Caco-2 (cell line): Measurements from ENCODE around the gene MGAT4A. TPM values are rescaled to one million over a fixed set of nuclear protein-coding genes. Genes with fewer than 3 reads are reported as not detected.

Source experiments
- BruUV-seq: library from RNA; stranded (reverse); fragments of 400-500 nt; replicated peaks from 2 replicates; lab custom pipeline; 2021; lab: Mats Ljungman, UMichigan
- CTCF ChIA-PET: fragments of 300-600 bp; sonication (Branson Sonifier 250); formaldehyde crosslinking; loops from one replicate; lab custom pipeline; 2022; ENCODE audit warnings: antibody characterized with exemption; lab: Charles Lee
- POLR2A ChIA-PET: fragments of 300-600 bp; sonication (Branson Sonifier 250); formaldehyde crosslinking; loops from one replicate; lab custom pipeline; 2022; ENCODE audit warnings: antibody characterized with exemption; lab: Charles Lee
- DNase-seq, 2 experiments: peaks; one replicate each; pipeline versions ENCODE4 v3.0.0 to v3.0.0-alpha.2; 2020 to 2022
- H3K27me3 ChIP-seq: replicated peaks from 2 replicates; pipeline ENCODE4 v1.6.0; 2011; ENCODE audit warnings: low read length; ENCODE audit not compliant: control insufficient read depth, insufficient read depth
- H3K36me3 ChIP-seq: 2 replicates; pipeline ENCODE4 v1.5.1; 2011; ENCODE audit warnings: low read length; ENCODE audit not compliant: control insufficient read depth, insufficient read depth
- H3K4me1 ChIP-seq: fragments of 250-450 bp; sonication (Bioruptor Pico); 2 replicates; pipeline ENCODE4 v1.5.1; 2020; ENCODE audit warnings: mild to moderate bottlenecking
- H3K4me3 ChIP-seq: 2 replicates; pipeline ENCODE4 v1.5.1; 2011; ENCODE audit warnings: low read depth, mild to moderate bottlenecking, control low read depth, low read length
- H3K9me3 ChIP-seq: fragments of 250-450 bp; sonication (Bioruptor Pico); 2 replicates; pipeline ENCODE4 v1.5.1; 2020; ENCODE audit warnings: mild to moderate bottlenecking, moderate library complexity
- H3K27ac Mint-ChIP-seq: one replicate; pipeline ENCODE4 v1.8.0; 2022; ENCODE audit warnings: mixed read lengths; ENCODE audit not compliant: unreplicated experiment
- H3K27me3 Mint-ChIP-seq: one replicate; pipeline ENCODE4 v1.8.0; 2022; ENCODE audit warnings: mixed read lengths; ENCODE audit not compliant: insufficient read depth, unreplicated experiment
- H3K36me3 Mint-ChIP-seq: one replicate; pipeline ENCODE4 v1.8.0; 2022; ENCODE audit warnings: mild to moderate bottlenecking, mixed read lengths; ENCODE audit not compliant: insufficient read depth, unreplicated experiment
- H3K4me1 Mint-ChIP-seq: one replicate; pipeline ENCODE4 v1.8.0; 2022; ENCODE audit warnings: low read depth, mixed read lengths; ENCODE audit not compliant: unreplicated experiment
- H3K4me3 Mint-ChIP-seq: one replicate; pipeline ENCODE4 v1.8.0; 2022; ENCODE audit warnings: mild to moderate bottlenecking, moderate library complexity, mixed read lengths; ENCODE audit not compliant: unreplicated experiment
- H3K9me3 Mint-ChIP-seq: one replicate; pipeline ENCODE4 v1.8.0; 2022; ENCODE audit warnings: mixed read lengths; ENCODE audit not compliant: unreplicated experiment
- intact Hi-C: fragments of 100-400 bp; cut with micrococcal nuclease; formaldehyde crosslinking; loops from one replicate; pipeline ENCODE4 v1.10.0; 2022; ENCODE audit not compliant: unreplicated experiment
- total RNA-seq: library from RNA; stranded (reverse); gene quantifications from 2 replicates; pipeline ENCODE4 v1.2.3, GENCODE V29; 2022
- TF ChIP-seq, protein P1 (sequence below), 2 experiments: fragments of 200-600 bp in 1 of 2; IDR thresholded peaks; 1 replicate in 1 of 2; 2 replicates in 1 of 2; pipeline versions ENCODE4 v1.5.1 to v1.8.0; 2011 to 2022; ENCODE audit warnings: antibody characterized with exemption in 1 of 2, control low read depth in 1 of 2, inconsistent platforms in 1 of 2, low read depth in 1 of 2, low read length in 1 of 2, mild to moderate bottlenecking in 1 of 2, moderate library complexity in 1 of 2; ENCODE audit not compliant: insufficient read depth in 1 of 2, severe bottlenecking in 1 of 2, unreplicated experiment in 1 of 2

Gene MGAT4A
- total RNA-seq, 1 experiment from 2014 or later = 63.7 TPM

GRCh38 chr2:98669675-98670074 is 61.3 kb downstream of the MGAT4A start:
- Mint-ChIP-seq H3K36me3 (peaks cover 44% of the 10 kb centered on the region), H3K27ac (no peak overlapping the region), H3K4me3 (no peak overlapping the region), H3K4me1 (peaks cover under 1% of the 10 kb centered on the region), H3K9me3 (peaks cover 41% of the 10 kb centered on the region), H3K27me3 (no peaks in the 10 kb centered on the region)
- no TSS peak for BruUV-seq
- Histone ChIP-seq H3K27me3 (no peaks in the 10 kb centered on the region), H3K4me1 (peaks cover under 1% of the 10 kb centered on the region; the same call in 1 of the 2 replicates), H3K4me3 (no peak overlapping the region), H3K36me3 (no peaks in the 10 kb centered on the region; the same call in 1 of the 2 replicates), H3K9me3 (peaks cover 6% of the 10 kb centered on the region; the same call in 1 of the 2 replicates)
- POLR2A ChIA-PET = no interaction called here
- intact Hi-C loops = no loop called here
- CTCF ChIA-PET = interaction anchor here (0.6 kb wide), 1 partner anchor 167 kb away, joined by 3 read pairs; no protein-coding TSS in a partner anchor
- TF ChIP-seq, protein P1, sequence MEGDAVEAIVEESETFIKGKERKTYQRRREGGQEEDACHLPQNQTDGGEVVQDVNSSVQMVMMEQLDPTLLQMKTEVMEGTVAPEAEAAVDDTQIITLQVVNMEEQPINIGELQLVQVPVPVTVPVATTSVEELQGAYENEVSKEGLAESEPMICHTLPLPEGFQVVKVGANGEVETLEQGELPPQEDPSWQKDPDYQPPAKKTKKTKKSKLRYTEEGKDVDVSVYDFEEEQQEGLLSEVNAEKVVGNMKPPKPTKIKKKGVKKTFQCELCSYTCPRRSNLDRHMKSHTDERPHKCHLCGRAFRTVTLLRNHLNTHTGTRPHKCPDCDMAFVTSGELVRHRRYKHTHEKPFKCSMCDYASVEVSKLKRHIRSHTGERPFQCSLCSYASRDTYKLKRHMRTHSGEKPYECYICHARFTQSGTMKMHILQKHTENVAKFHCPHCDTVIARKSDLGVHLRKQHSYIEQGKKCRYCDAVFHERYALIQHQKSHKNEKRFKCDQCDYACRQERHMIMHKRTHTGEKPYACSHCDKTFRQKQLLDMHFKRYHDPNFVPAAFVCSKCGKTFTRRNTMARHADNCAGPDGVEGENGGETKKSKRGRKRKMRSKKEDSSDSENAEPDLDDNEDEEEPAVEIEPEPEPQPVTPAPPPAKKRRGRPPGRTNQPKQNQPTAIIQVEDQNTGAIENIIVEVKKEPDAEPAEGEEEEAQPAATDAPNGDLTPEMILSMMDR (IDR thresholded peaks at IDR 0.05; ENCODE audit: insufficient read depth in 1 of 2, low read depth in 1 of 2, low read length in 1 of 2, severe bottlenecking in 1 of 2, unreplicated experiment in 1 of 2) = no peak
- DNase-seq = no peak

- POLR2A ChIA-PET = no interaction called here
- TF ChIP-seq, protein P1 (IDR thresholded peaks at IDR 0.05; ENCODE audit: insufficient read depth in 1 of 2, low read depth in 1 of 2, low read length in 1 of 2, severe bottlenecking in 1 of 2, unreplicated experiment in 1 of 2) = no peak
- no peaks in the 10 kb centered on the region; the same call in 1 of the 2 replicates for H3K36me3 ChIP-seq
- no peak overlapping the region for H3K4me3 ChIP-seq
- BruUV-seq = no TSS peak
- peaks cover 4% of the 10 kb centered on the region; the same call in 1 of the 2 replicates for H3K4me1 ChIP-seq
- Mint-ChIP-seq H3K27me3 (no peaks in the 10 kb centered on the region), H3K27ac (peak overlapping the region; percentile 31), H3K36me3 (peaks cover 31% of the 10 kb centered on the region), H3K4me1 (peaks cover 5% of the 10 kb centered on the region), H3K9me3 (peaks cover 32% of the 10 kb centered on the region), H3K4me3 (no peak overlapping the region)
- H3K9me3 ChIP-seq = no peaks in the 10 kb centered on the region
- no peak for DNase-seq
- intact Hi-C loops = no loop called here
- no peaks in the 10 kb centered on the region for H3K27me3 ChIP-seq
- CTCF ChIA-PET = no interaction called here
Measured at GRCh38 chr2:98665677-98666076, 65.3 kb downstream of the MGAT4A start.

DNA sequence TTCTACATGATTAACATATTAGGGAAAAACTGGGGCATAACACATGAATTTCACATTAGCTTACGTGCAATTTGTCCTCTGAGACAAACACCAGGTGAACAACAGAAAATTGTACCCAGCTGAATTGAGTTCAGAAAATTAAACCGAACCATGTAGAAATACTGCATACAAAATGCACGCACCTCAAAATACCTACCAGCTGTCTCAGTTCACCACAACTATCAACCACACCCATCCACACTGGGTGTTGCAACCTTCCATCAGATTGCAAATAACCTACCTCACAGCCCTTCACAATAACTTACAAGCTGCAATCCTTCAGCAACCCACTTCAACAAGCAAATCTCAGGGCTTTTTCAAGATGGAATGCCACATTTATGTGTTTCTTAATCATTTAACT is 66.6 kb downstream of the MGAT4A start:
- Mint-ChIP-seq H3K9me3 (peaks cover 39% of the 10 kb centered on the region), H3K4me1 (peaks cover 5% of the 10 kb centered on the region), H3K36me3 (peaks cover 35% of the 10 kb centered on the region), H3K4me3 (no peak overlapping the region), H3K27ac (no peak overlapping the region), H3K27me3 (no peaks in the 10 kb centered on the region)
- TF ChIP-seq, protein P1 (IDR thresholded peaks at IDR 0.05; ENCODE audit: insufficient read depth in 1 of 2, low read depth in 1 of 2, low read length in 1 of 2, severe bottlenecking in 1 of 2, unreplicated experiment in 1 of 2) = no peak
- no TSS peak for BruUV-seq
- ChIA-PET POLR2A (no interaction called here), CTCF (no interaction called here)
- Histone ChIP-seq H3K27me3 (no peaks in the 10 kb centered on the region), H3K36me3 (no peaks in the 10 kb centered on the region; the same call in 1 of the 2 replicates), H3K4me3 (no peak overlapping the region), H3K4me1 (peaks cover 4% of the 10 kb centered on the region; the same call in 1 of the 2 replicates), H3K9me3 (no peaks in the 10 kb centered on the region)
- intact Hi-C loops = no loop called here
- peak in 1 of 2 experiments; percentile 39 for DNase-seq
